Measurements from ENCODE around the gene ENG. TPM values are rescaled to one million over a fixed set of nuclear protein-coding genes. Genes with fewer than 3 reads are reported as not detected.

The ENG gene
- total and polyA plus RNA-seq, 4 donors = 41.1 to 317 (median 131) TPM

- WGBS, 2 donors = 76 to 86% methylated on average over 8 of the region's 8 CpGs
- no peak for DNase-seq
- Histone ChIP-seq H3K27ac (ENCODE audit: low read depth in 1 of 2, low read length in 1 of 2) (peak overlapping the region in 1 of 2 donors; percentile 22), H3K9me3 (ENCODE audit: control insufficient read depth in 4 of 4, insufficient read depth in 3 of 4, low read length in 3 of 4) (no peaks in the 10 kb centered on the region), H3K4me3 (no peak overlapping the region), H3K27me3 (ENCODE audit: control insufficient read depth in 3 of 3, insufficient read depth in 3 of 3, low read length in 2 of 3) (no peaks in the 10 kb centered on the region), H3K9ac (ENCODE audit: insufficient read depth in 1 of 2, low read length in 2 of 2) (no peak overlapping the region), H3K36me3 (ENCODE audit: control insufficient read depth in 4 of 4, insufficient read depth in 4 of 4, low read length in 4 of 4) (no peaks in the 10 kb centered on the region), H3K4me1 (ENCODE audit: control insufficient read depth in 5 of 5, insufficient read depth in 5 of 5, low read length in 5 of 5) (peaks cover 3 to 47% (median 23%) of the 10 kb centered on the region in 5 donors)
- no peak for TF ChIP-seq CTCF (IDR thresholded peaks at IDR 0.05; ENCODE audit: control extremely low read depth, extremely low read depth)
- ATAC-seq (ENCODE audit: insufficient read depth, low FRiP score) = no peak
These were observed 5.8 kb upstream of the ENG start for GRCh38 chr9:127860260-127860659.

GRCh38 chr9:127858041-127858512 lies 3.6 kb upstream of the ENG start:
- Histone ChIP-seq H3K9me3 (ENCODE audit: control insufficient read depth in 4 of 4, insufficient read depth in 3 of 4, low read length in 3 of 4) (no peaks in the 10 kb centered on the region), H3K27me3 (ENCODE audit: control insufficient read depth in 3 of 3, insufficient read depth in 3 of 3, low read length in 2 of 3) (no peaks in the 10 kb centered on the region), H3K27ac (ENCODE audit: low read depth in 1 of 2, low read length in 1 of 2) (peak overlapping the region; percentile 17 to 71), H3K4me1 (ENCODE audit: control insufficient read depth in 5 of 5, insufficient read depth in 5 of 5, low read length in 5 of 5) (peaks cover 3 to 48% (median 28%) of the 10 kb centered on the region in 5 donors), H3K9ac (ENCODE audit: insufficient read depth in 1 of 2, low read length in 2 of 2) (no peak overlapping the region), H3K36me3 (ENCODE audit: control insufficient read depth in 4 of 4, insufficient read depth in 4 of 4, low read length in 4 of 4) (no peaks in the 10 kb centered on the region), H3K4me3 (no peak overlapping the region)
- ATAC-seq (ENCODE audit: insufficient read depth, low FRiP score) (no peak), DNase-seq (peak; percentile 56 to 68 (median 61))
- TF ChIP-seq CTCF (IDR thresholded peaks at IDR 0.05; ENCODE audit: control extremely low read depth, extremely low read depth) = no peak
- WGBS, 2 donors = 26 to 31% methylated on average over 12 of the region's 12 CpGs

- Histone ChIP-seq H3K9ac (ENCODE audit: insufficient read depth in 1 of 2, low read length in 2 of 2) (no peak overlapping the region), H3K9me3 (ENCODE audit: control insufficient read depth in 4 of 4, insufficient read depth in 3 of 4, low read length in 3 of 4) (no peaks in the 10 kb centered on the region), H3K36me3 (ENCODE audit: control insufficient read depth in 4 of 4, insufficient read depth in 4 of 4, low read length in 4 of 4) (no peaks in the 10 kb centered on the region), H3K27ac (ENCODE audit: low read depth in 1 of 2, low read length in 1 of 2) (peak overlapping the region; percentile 25 to 73), H3K27me3 (ENCODE audit: control insufficient read depth in 3 of 3, insufficient read depth in 3 of 3, low read length in 2 of 3) (no peaks in the 10 kb centered on the region), H3K4me1 (ENCODE audit: control insufficient read depth in 5 of 5, insufficient read depth in 5 of 5, low read length in 5 of 5) (peaks cover 3 to 45% (median 20%) of the 10 kb centered on the region in 5 donors), H3K4me3 (no peak overlapping the region)
- DNase-seq (no peak), ATAC-seq (ENCODE audit: insufficient read depth, low FRiP score) (no peak)
- TF ChIP-seq CTCF (IDR thresholded peaks at IDR 0.05; ENCODE audit: control extremely low read depth, extremely low read depth) = no peak
- 46 to 55% methylated on average over 4 of the region's 4 CpGs for WGBS, 2 donors
These were observed 2.8 kb upstream of the ENG start for GRCh38 chr9:127857278-127857677.

DNA sequence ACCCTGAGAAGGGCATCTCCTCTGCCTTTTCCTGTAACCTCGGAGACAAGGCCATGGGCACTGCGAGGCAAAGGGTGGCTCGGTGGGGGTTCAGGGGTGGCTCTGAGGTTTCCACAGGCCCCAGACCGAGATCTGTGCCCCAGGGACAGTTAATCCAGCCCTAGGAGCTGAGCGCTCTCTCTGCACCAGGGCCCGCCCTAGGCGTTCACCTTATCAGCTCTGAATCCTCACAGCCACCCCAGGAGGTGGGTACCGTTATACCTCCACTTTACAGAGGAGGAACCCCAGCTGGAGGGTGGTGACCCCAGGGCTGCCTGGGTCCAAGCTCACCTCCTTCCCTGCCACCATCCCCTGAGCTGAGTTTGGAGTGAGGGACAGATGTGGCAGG lies 2.3 kb upstream of the ENG start:
- ATAC-seq (ENCODE audit: insufficient read depth, low FRiP score) = no peak
- WGBS, 2 donors = 86 to 88% methylated on average over 8 of the region's 8 CpGs
- no peak for TF ChIP-seq CTCF (IDR thresholded peaks at IDR 0.05; ENCODE audit: control extremely low read depth, extremely low read depth)
- Histone ChIP-seq H3K27me3 (ENCODE audit: control insufficient read depth in 3 of 3, insufficient read depth in 3 of 3, low read length in 2 of 3) (no peaks in the 10 kb centered on the region), H3K36me3 (ENCODE audit: control insufficient read depth in 4 of 4, insufficient read depth in 4 of 4, low read length in 4 of 4) (no peaks in the 10 kb centered on the region), H3K4me1 (ENCODE audit: control insufficient read depth in 5 of 5, insufficient read depth in 5 of 5, low read length in 5 of 5) (peaks cover 4 to 41% (median 15%) of the 10 kb centered on the region in 5 donors), H3K4me3 (no peak overlapping the region), H3K9me3 (ENCODE audit: control insufficient read depth in 4 of 4, insufficient read depth in 3 of 4, low read length in 3 of 4) (no peaks in the 10 kb centered on the region), H3K9ac (ENCODE audit: insufficient read depth in 1 of 2, low read length in 2 of 2) (no peak overlapping the region), H3K27ac (ENCODE audit: low read depth in 1 of 2, low read length in 1 of 2) (peak overlapping the region; percentile 25 to 73)
- DNase-seq = no peak

All from lung (tissue), 12 donors.